ENCODE results near the gene DNAJB8.

DNA sequence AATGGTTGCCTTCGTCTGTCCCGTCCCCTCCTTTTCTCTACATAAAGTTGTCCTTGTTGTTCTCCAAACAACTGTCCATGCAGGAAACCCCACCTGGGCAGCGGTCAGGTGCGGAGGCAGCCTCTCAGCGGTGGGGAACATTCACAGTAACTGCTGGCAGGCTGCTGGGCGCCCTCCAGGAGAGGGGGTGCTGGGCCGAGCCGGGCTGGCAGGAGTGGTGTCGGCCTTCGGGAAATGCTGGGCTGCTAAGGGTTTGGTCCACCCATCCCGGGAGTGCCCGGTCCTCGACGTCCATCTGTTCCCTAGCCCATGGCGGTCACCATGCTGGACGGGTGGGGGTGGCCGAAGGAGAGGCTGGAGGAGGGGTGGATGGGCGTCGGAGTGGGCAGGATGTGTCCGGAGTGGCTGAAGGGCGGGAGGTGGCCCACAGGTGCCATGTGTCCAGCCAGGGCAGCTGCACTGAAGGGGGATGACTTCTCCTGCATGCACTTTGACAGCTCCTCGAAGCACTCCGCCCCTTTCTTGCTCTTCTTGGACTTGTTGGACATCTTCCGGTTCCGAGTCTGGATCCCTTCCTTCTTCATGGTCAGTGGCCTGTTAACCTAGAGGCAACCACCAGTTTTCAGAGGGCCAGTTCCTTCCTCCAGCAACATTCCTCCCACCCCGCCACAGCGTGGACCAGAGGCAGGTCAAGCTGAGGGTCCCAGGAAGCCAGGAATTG, 14.2 kb upstream of the DNAJB8 start:
- TF ChIP-seq SUZ12 (IDR thresholded peaks at IDR 0.05) = no peak
- no peak for TF ChIP-seq CTBP1 (IDR thresholded peaks at IDR 0.05; ENCODE audit: borderline replicate concordance)
- no peak for TF ChIP-seq FOXK2 (IDR thresholded peaks at IDR 0.05)
- TF ChIP-seq FOXM1 (IDR thresholded peaks at IDR 0.05; ENCODE audit: borderline replicate concordance) = no peak
- TF ChIP-seq ZNF384 (IDR thresholded peaks at IDR 0.05) = no peak
- no peak for TF ChIP-seq FOXA1 (IDR thresholded peaks at IDR 0.05)
- TF ChIP-seq SP1 (IDR thresholded peaks at IDR 0.05) = no peak
- no peak for TF ChIP-seq ARNT (IDR thresholded peaks at IDR 0.05)
- TF ChIP-seq BHLHE40 (IDR thresholded peaks at IDR 0.05; ENCODE audit: borderline replicate concordance) = no peak
- TF ChIP-seq, protein P1, sequence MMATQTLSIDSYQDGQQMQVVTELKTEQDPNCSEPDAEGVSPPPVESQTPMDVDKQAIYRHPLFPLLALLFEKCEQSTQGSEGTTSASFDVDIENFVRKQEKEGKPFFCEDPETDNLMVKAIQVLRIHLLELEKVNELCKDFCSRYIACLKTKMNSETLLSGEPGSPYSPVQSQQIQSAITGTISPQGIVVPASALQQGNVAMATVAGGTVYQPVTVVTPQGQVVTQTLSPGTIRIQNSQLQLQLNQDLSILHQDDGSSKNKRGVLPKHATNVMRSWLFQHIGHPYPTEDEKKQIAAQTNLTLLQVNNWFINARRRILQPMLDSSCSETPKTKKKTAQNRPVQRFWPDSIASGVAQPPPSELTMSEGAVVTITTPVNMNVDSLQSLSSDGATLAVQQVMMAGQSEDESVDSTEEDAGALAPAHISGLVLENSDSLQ (IDR thresholded peaks at IDR 0.05) = no peak
- TF ChIP-seq NFRKB (IDR thresholded peaks at IDR 0.05) = no peak
- TF ChIP-seq ELF4 (IDR thresholded peaks at IDR 0.05) = no peak
- TF ChIP-seq LEF1 (IDR thresholded peaks at IDR 0.05; ENCODE audit: borderline replicate concordance) = no peak
- no peak for TF ChIP-seq TARDBP (IDR thresholded peaks at IDR 0.05)
